Urothelium cell line (cell line): ENCODE measurements around the gene PNMA8C.
"Not testable (repeated sequence)": the region's sequence is repeated elsewhere in the genome, so short reads cannot be mapped to it uniquely, and the experiment has no call there.

Experiments
- DNase-seq: peaks from one replicate; pipeline ENCODE4 v3.0.0; 2011; ENCODE audit warnings: low spot score, mixed read lengths
- FAIRE-seq: peaks from 2 replicates; lab custom pipeline; 2011; peaks lifted over from hg19 to GRCh38; lab: Jason Lieb, UNC

PNMA8C gene

GRCh38 chr19:46412650-46413261 is 16.0 kb downstream of the PNMA8C start:
- FAIRE-seq (no peak), DNase-seq (no peak)

- DNase-seq (no peak), FAIRE-seq (no peak)
Observed at GRCh38 chr19:46411925-46412649, 16.6 kb downstream of the PNMA8C start.

- DNase-seq = no peak
- FAIRE-seq = no peak
Observed at GRCh38 chr19:46411088-46411924, 17.4 kb downstream of the PNMA8C start.

- DNase-seq = no peak
- no peak for FAIRE-seq
Observed at GRCh38 chr19:46410205-46411087, 18.3 kb downstream of the PNMA8C start.

GRCh38 chr19:46409191-46409590 is 19.5 kb downstream of the PNMA8C start:
- no peak for FAIRE-seq
- DNase-seq = no peak

- no peak for DNase-seq
- FAIRE-seq = no peak
Observed at GRCh38 chr19:46408664-46409039, 20.1 kb downstream of the PNMA8C start.

GRCh38 chr19:46407856-46408663 is 20.7 kb downstream of the PNMA8C start:
- FAIRE-seq = peak; percentile 83
- DNase-seq = no peak

GRCh38 chr19:46406976-46407375 is 21.8 kb downstream of the PNMA8C start:
- DNase-seq (no peak), FAIRE-seq (no peak)

GRCh38 chr19:46404753-46405468 is 23.8 kb downstream of the PNMA8C start:
- DNase-seq (no peak), FAIRE-seq (no peak)

GRCh38 chr19:46404055-46404752 is 24.5 kb downstream of the PNMA8C start:
- DNase-seq (no peak), FAIRE-seq (no peak)

GRCh38 chr19:46402725-46403124 is 26.0 kb downstream of the PNMA8C start:
- no peak for FAIRE-seq

GRCh38 chr19:46397801-46398479 is 30.8 kb downstream of the PNMA8C start:
- not testable (repeated sequence) for FAIRE-seq, DNase-seq

More at GRCh38 chr19:46402725-46403124, 26.0 kb downstream of the PNMA8C start:
- no peak for DNase-seq

- no peak for DNase-seq
- FAIRE-seq = no peak
Observed at GRCh38 chr19:46394402-46394797, 34.3 kb downstream of the PNMA8C start.

GRCh38 chr19:46393456-46394401 is 35.0 kb downstream of the PNMA8C start:
- DNase-seq (no peak), FAIRE-seq (no peak)

- FAIRE-seq (no peak), DNase-seq (no peak)
Observed at GRCh38 chr19:46392837-46393236, 35.9 kb downstream of the PNMA8C start.

GRCh38 chr19:46392252-46392801 is 36.4 kb downstream of the PNMA8C start:
- FAIRE-seq (no peak), DNase-seq (no peak)
